Sigmoid colon (tissue), 7 donors: ENCODE measurements around the gene RPS19BP1. TPM values are rescaled to one million over a fixed set of nuclear protein-coding genes. Genes with fewer than 3 reads are reported as not detected.
A peak's percentile ranks its signal among the peaks of the same experiment; 100 is the strongest.

Experiments
- DNase-seq: peaks from one replicate; pipeline ENCODE4 v3.0.0-alpha.2; 2019
- H3K27ac ChIP-seq, 4 donors: fragments of 200-600 bp; sonication (generic); one replicate each; pipeline ENCODE4 v1.5.1; 2016 to 2019; ENCODE audit warnings: mild to moderate bottlenecking in 1 of 4
- H3K27me3 ChIP-seq, 3 donors: fragments of 200-600 bp; sonication (generic); one replicate each; pipeline ENCODE4 v1.5.1; 2019; ENCODE audit warnings: mild to moderate bottlenecking in 1 of 3
- H3K36me3 ChIP-seq, 4 donors: fragments of 200-600 bp; sonication (generic); one replicate each; pipeline ENCODE4 v1.5.1; 2016 to 2019
- H3K4me1 ChIP-seq, 4 donors: fragments of 200-600 bp; sonication (generic); one replicate each; pipeline ENCODE4 v1.5.1; 2017 to 2019
- H3K4me3 ChIP-seq, 4 donors: fragments of 200-600 bp; sonication (generic); one replicate each; pipeline ENCODE4 v1.5.1; 2017 to 2019; ENCODE audit warnings: mild to moderate bottlenecking in 2 of 4, moderate library complexity in 1 of 4
- H3K9me3 ChIP-seq, 4 donors: fragments of 200-600 bp in 3 of 4; sonication (generic) in 3 of 4; one replicate each; pipeline versions ENCODE4 v1.5.1 to v1.6.1; 2013 to 2019
- EP300 ChIP-seq, 4 donors: sonication (generic); formaldehyde crosslinking; IDR thresholded peaks; one replicate each; pipeline ENCODE4 v1.6.1; 2017; ENCODE audit warnings: antibody characterized with exemption in 4 of 4
- POLR2A ChIP-seq, 2 donors: fragments of 450-650 bp; IDR thresholded peaks; one replicate each; pipeline ENCODE4 v1.6.1; 2016; ENCODE audit warnings: antibody characterized with exemption in 2 of 2, mild to moderate bottlenecking in 2 of 2, moderate library complexity in 2 of 2
- POLR2AphosphoS5 ChIP-seq, 4 donors: sonication (generic); formaldehyde crosslinking; IDR thresholded peaks; one replicate each; pipeline ENCODE4 v1.6.1; 2017; ENCODE audit warnings: antibody characterized with exemption in 4 of 4
- WGBS, 2 donors: extraction: QIAGEN DNeasy Blood & Tissue Kit; methylation state at CpG; one replicate each; pipeline ENCODE4 v1.1.7; 2013; 5-methylcytosine and 5-hydroxymethylcytosine counted together
- intact Hi-C: fragments of 100-400 bp; cut with DNase I; formaldehyde crosslinking; loops from one replicate; pipeline ENCODE4 v1.15.1; 2023
- polyA plus RNA-seq, 3 donors: library from polyadenylated mRNA; stranded (reverse); fragments of 200-250 nt; gene quantifications; one replicate each; pipeline ENCODE4 v1.2.3, GENCODE V29; 2013
- total RNA-seq, 4 donors: library from RNA; depleted of rRNA; stranded (reverse); fragments of >200 nt; gene quantifications; one replicate each; pipeline ENCODE4 v1.1.0, GENCODE V29; 2016
- TF ChIP-seq, protein P1 (sequence below), 4 experiments: fragments of 450-650 bp in 3 of 4; fragments of 200-600 bp in 1 of 4; IDR thresholded peaks; one replicate each; pipeline ENCODE4 v1.5.1; 2016 to 2019; ENCODE audit warnings: antibody characterized with exemption in 4 of 4, mild to moderate bottlenecking in 3 of 4, moderate library complexity in 2 of 4
- donor health status: healthy with polysubstance abuse.
- donor health status: Bipolar disorder and iron deficiency.
- donor health status: healthy.

Gene RPS19BP1
- total RNA-seq (100 to 1,000 TPM; 148 to 217 (median 189) TPM), polyA plus RNA-seq (100 to 1,000 TPM; 176 to 180 (median 180) TPM)

DNA sequence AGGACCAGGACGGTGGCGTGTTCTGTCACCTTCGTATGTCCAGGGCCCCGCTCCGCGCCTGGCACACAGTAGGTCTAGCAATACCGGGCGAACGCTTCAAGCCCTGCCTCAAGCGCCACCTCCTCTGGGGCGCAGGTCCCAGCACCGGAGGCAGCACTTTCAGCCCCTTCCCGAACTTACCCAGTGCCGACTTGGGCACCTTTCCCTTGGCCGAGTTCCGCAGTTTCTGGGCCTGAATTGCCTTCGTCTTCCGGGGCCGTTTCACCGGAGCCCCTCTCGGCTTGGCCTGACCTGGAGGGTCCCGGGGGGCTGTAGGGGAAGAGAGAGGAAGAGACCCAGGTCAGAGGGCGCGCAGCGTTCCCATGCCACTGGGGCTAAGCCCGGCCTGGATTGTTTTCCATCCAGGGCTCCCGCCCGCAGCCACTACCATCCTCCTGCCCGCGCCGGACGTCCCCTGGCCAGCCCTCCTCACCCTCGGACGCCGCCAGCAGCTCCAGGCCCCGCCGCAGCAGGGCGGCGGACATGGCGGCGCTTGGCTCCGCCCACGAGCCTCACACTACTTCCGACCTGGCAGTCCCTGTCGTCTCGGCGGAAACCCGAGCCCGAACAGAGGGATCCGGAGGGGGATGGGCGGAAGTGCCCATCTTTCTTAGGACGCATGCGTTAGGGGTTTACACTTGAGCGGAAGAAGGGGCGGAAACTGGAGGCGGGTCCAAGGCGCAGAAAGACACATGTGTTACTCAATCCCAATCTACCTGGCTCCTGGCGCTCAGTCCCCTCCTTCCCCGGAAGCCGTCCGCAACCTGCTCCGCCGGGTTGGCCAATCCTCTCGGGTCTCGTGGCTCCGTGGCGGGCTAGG lies at the start of gene RPS19BP1:
Gene RPS19BP1, minus strand, starts transcription at position 534 of the 859 bp plus-strand sequence. Its CDS starts 10 bp downstream, at position 524.
- H3K9me3 ChIP-seq = no peaks in the 10 kb centered on the region
- H3K36me3 ChIP-seq = peaks cover 0 to 14% (median 6%) of the 10 kb centered on the region in 4 donors
- intact Hi-C loops = loop anchor here (5.0 kb wide), 4 partner anchors 380 to 660 kb away; partner anchors contain the start of genes CBX7 and TNRC6B
- peak in 1 of 4 donors; percentile 76 for TF ChIP-seq EP300 (IDR thresholded peaks at IDR 0.05)
- peak; percentile 84 to 89 for TF ChIP-seq POLR2A (IDR thresholded peaks at IDR 0.05)
- TF ChIP-seq POLR2AphosphoS5 (IDR thresholded peaks at IDR 0.05) = peak; percentile 82 to 96 (median 95)
- TF ChIP-seq, protein P1, sequence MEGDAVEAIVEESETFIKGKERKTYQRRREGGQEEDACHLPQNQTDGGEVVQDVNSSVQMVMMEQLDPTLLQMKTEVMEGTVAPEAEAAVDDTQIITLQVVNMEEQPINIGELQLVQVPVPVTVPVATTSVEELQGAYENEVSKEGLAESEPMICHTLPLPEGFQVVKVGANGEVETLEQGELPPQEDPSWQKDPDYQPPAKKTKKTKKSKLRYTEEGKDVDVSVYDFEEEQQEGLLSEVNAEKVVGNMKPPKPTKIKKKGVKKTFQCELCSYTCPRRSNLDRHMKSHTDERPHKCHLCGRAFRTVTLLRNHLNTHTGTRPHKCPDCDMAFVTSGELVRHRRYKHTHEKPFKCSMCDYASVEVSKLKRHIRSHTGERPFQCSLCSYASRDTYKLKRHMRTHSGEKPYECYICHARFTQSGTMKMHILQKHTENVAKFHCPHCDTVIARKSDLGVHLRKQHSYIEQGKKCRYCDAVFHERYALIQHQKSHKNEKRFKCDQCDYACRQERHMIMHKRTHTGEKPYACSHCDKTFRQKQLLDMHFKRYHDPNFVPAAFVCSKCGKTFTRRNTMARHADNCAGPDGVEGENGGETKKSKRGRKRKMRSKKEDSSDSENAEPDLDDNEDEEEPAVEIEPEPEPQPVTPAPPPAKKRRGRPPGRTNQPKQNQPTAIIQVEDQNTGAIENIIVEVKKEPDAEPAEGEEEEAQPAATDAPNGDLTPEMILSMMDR (IDR thresholded peaks at IDR 0.05) = no peak
- no peaks in the 10 kb centered on the region for H3K27me3 ChIP-seq
- peak within 1 kb of the TSS; percentile 60 to 98 (median 78) for H3K4me3 ChIP-seq
- peaks cover 3 to 60% (median 57%) of the 10 kb centered on the region in 4 donors for H3K4me1 ChIP-seq
- peak within 1 kb of the TSS; percentile 85 to 99 (median 88) for H3K27ac ChIP-seq
- DNase-seq = peak; percentile 100
- 0% methylated on average over 67 of the region's 67 CpGs for WGBS, 2 donors

GRCh38 chr22:39581303-39581702 lies 48.8 kb upstream of the RPS19BP1 start:
- no peak for TF ChIP-seq POLR2A (IDR thresholded peaks at IDR 0.05)
- TF ChIP-seq, protein P1 (IDR thresholded peaks at IDR 0.05) = no peak
- no peak for TF ChIP-seq EP300 (IDR thresholded peaks at IDR 0.05)
- TF ChIP-seq POLR2AphosphoS5 (IDR thresholded peaks at IDR 0.05) = no peak
- H3K27ac ChIP-seq = no peak overlapping the region
- WGBS, 2 donors = 88 to 92% methylated on average over 8 of the region's 8 CpGs
- H3K36me3 ChIP-seq = no peaks in the 10 kb centered on the region
- no peak for DNase-seq
- H3K4me3 ChIP-seq = no peak overlapping the region
- intact Hi-C loops = no loop called here
- H3K9me3 ChIP-seq = no peaks in the 10 kb centered on the region
- no peaks in the 10 kb centered on the region for H3K4me1 ChIP-seq
- peaks cover 0 to 23% (median 0%) of the 10 kb centered on the region in 3 donors for H3K27me3 ChIP-seq

DNA sequence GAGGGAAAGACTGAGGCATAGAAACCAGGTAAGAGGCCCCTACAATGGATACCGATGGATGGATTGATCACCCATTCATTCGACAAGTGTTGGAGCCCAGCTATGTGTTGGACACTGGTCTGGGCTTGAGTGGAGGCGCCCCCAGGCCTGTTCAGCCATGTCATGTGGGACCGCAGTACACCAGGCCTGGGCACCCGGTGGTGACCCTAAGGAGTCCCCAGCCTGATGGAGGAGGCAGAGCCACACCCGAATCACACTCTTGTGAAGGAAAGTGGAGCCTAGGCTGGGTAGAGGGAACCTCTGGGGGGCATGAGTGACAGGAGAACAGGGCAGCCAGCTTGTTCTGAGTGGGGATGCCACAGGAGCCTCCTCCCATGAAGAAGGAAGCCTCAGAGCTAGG lies 48.2 kb upstream of the RPS19BP1 start:
- intact Hi-C loops = no loop called here
- Histone ChIP-seq H3K36me3 (no peaks in the 10 kb centered on the region), H3K4me3 (no peak overlapping the region), H3K9me3 (no peaks in the 10 kb centered on the region), H3K4me1 (no peaks in the 10 kb centered on the region), H3K27me3 (peaks cover 0 to 27% (median 0%) of the 10 kb centered on the region in 3 donors), H3K27ac (no peak overlapping the region)
- TF ChIP-seq POLR2AphosphoS5 (IDR thresholded peaks at IDR 0.05) = no peak
- TF ChIP-seq, protein P1 (IDR thresholded peaks at IDR 0.05) = no peak
- no peak for TF ChIP-seq POLR2A (IDR thresholded peaks at IDR 0.05)
- TF ChIP-seq EP300 (IDR thresholded peaks at IDR 0.05) = no peak
- WGBS, 2 donors = 88 to 94% methylated on average over 6 of the region's 6 CpGs
- DNase-seq = no peak

DNA sequence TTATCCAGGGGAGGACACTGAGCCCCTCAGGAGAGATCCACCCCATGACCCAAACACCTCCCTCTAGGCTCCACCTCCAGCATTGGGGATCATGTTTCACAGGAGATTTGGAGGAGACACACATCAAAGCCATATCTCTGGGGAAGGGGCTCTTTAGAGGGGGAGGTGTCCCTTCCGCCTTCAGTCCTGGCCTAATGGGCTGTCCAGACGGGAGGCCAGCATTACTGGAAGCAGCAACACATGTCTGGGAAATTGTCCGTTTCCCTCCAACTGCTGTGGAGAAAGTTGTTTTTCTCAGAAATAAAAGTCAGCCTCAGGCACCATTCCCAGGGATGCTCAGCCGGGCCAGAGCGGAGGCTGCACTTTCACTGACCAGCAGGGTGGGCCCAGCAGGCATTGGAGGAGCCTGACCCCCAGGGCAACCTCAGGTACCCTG lies 47.5 kb upstream of the RPS19BP1 start:
- H3K4me3 ChIP-seq = no peak overlapping the region
- WGBS, 2 donors = 50 to 59% methylated on average over 5 of the region's 5 CpGs
- peaks cover 0 to 27% (median 0%) of the 10 kb centered on the region in 3 donors for H3K27me3 ChIP-seq
- intact Hi-C loops = no loop called here
- no peak overlapping the region for H3K27ac ChIP-seq
- H3K4me1 ChIP-seq = no peaks in the 10 kb centered on the region
- no peak for TF ChIP-seq POLR2A (IDR thresholded peaks at IDR 0.05)
- no peak for TF ChIP-seq POLR2AphosphoS5 (IDR thresholded peaks at IDR 0.05)
- TF ChIP-seq, protein P1 (IDR thresholded peaks at IDR 0.05) = no peak
- no peak for TF ChIP-seq EP300 (IDR thresholded peaks at IDR 0.05)
- DNase-seq = no peak
- no peaks in the 10 kb centered on the region for H3K36me3 ChIP-seq
- no peaks in the 10 kb centered on the region for H3K9me3 ChIP-seq
